Subcutaneous abdominal adipose tissue (tissue), 5 donors: ENCODE measurements around the gene CAPN2.
A peak's percentile ranks its signal among the peaks of the same experiment; 100 is the strongest.

Experiments used
- H3K27ac ChIP-seq: one replicate; pipeline ENCODE4 v1.7.0; 2013; ENCODE audit warnings: low read depth, mild to moderate bottlenecking, inconsistent platforms, low read length, moderate library complexity
- H3K27me3 ChIP-seq, 5 donors: one replicate each; pipeline ENCODE4 v1.7.0; 2013; ENCODE audit warnings: low read length in 5 of 5, inconsistent platforms in 1 of 5; ENCODE audit not compliant: control insufficient read depth in 5 of 5, insufficient read depth in 4 of 5
- H3K36me3 ChIP-seq, 5 donors: one replicate each; pipeline ENCODE4 v1.7.0; 2013; ENCODE audit warnings: low read length in 5 of 5; ENCODE audit not compliant: control insufficient read depth in 5 of 5, insufficient read depth in 5 of 5
- H3K4me1 ChIP-seq, 5 donors: one replicate each; pipeline ENCODE4 v1.7.0; 2013; ENCODE audit warnings: low read length in 5 of 5, mild to moderate bottlenecking in 3 of 5, moderate library complexity in 1 of 5; ENCODE audit not compliant: control insufficient read depth in 5 of 5, insufficient read depth in 5 of 5
- H3K4me3 ChIP-seq, 5 donors: one replicate each; pipeline ENCODE4 v1.7.0; 2013; ENCODE audit warnings: low read length in 5 of 5, low read depth in 1 of 5
- H3K9ac ChIP-seq, 5 donors: one replicate each; pipeline ENCODE4 v1.7.0; 2013; ENCODE audit warnings: low read length in 5 of 5, mild to moderate bottlenecking in 4 of 5, moderate library complexity in 3 of 5
- H3K9me3 ChIP-seq, 5 donors: one replicate each; pipeline ENCODE4 v1.7.0; 2013; ENCODE audit warnings: low read length in 5 of 5; ENCODE audit not compliant: control insufficient read depth in 5 of 5
- donor health status: healthy.
- donor health status: healthy.
- donor health status: healthy.
- donor health status: healthy.
- donor health status: healthy.

Gene CAPN2

DNA sequence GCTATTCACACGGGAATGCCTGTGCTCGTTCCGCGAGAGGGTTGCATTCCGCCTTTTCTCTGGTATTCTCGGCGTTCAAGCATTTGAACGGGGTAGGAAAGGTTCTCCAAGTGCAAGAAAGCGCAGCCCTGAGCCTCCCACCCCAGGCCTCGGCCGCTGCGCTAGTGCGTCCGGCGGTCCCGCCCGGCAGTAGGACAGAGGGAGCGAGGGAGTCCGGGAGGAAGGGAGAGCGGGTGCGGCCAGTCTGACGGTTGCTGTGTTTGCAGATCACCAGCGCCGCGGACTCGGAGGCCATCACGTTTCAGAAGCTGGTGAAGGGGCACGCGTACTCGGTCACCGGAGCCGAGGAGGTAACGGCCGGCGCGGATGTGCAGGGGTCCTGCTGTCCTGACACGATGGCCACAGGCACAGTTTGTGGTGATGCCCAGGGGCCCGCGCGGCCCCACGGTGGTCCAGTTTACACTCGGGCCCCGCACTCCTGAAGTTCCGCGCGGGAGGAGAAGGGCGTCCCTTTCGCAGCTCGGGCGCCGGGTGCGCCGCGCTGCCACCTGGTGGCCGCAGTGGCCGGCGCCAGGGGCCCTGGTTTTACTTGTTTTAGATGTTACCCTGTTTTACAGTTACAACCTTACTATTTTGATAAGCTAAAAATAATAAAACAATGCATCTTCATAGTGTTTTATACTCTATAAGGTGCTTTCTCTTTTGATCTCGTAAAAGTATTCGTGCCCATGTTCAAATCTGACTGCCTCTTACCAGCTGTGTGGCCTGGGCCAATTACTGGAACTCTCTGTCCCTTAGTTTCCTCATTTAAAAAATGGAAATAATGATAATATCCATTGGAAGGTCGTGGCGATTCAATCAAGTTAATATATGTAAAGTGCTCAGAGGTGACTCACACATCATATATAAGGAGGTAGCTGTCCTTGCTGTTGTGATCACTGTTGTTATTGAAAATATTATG lies 36.7 kb downstream of the CAPN2 start:
- Histone ChIP-seq H3K4me1 (peaks cover 6 to 44% (median 18%) of the 10 kb centered on the region in 5 donors), H3K27ac (peak overlapping the region; percentile 84), H3K4me3 (peak overlapping the region; percentile 43 to 74 (median 60)), H3K27me3 (no peaks in the 10 kb centered on the region), H3K9me3 (no peaks in the 10 kb centered on the region), H3K9ac (peak overlapping the region in 4 of 5 donors; percentile 30 to 71 (median 53)), H3K36me3 (peaks cover 3 to 82% (median 74%) of the 10 kb centered on the region in 5 donors)

DNA sequence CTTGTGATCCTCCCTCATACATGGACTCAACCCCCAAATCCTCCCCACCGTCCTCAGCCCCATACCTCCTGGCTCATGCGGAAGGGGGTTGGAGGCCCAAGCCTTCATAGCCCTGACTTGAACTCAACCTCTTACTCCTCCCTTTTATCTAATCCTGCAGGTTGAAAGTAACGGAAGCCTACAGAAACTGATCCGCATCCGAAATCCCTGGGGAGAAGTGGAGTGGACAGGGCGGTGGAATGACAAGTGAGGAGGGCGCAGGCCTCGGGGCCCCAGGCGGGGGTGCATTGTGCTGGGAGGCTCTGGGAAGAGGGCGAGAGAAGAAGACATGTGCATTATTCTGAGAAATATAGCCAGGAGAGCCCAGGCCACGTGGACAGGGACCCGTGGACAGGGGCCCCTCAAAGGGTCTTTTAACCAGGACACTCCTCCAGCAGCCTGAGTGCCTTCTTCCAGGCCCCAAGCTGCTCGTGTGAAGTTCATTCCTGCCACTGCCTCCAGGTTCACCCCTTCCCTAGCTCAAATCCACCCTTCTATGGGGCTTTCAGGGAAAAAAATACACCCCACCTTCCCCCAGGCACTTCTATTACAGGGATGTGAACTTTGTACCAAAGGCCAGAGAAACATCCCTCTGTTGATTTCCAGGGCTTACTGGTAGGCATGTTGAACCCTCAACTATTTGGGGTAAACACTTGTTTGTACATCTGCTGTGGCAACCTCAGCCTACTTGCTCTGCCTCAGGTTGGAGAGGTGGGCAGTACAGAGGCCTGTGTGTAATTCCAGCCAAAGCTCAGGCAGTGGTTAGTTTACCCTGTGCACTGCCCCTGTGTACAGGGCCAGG lies 38.6 kb downstream of the CAPN2 start:
- H3K27me3 ChIP-seq: no peaks in the 10 kb centered on the region

DNA sequence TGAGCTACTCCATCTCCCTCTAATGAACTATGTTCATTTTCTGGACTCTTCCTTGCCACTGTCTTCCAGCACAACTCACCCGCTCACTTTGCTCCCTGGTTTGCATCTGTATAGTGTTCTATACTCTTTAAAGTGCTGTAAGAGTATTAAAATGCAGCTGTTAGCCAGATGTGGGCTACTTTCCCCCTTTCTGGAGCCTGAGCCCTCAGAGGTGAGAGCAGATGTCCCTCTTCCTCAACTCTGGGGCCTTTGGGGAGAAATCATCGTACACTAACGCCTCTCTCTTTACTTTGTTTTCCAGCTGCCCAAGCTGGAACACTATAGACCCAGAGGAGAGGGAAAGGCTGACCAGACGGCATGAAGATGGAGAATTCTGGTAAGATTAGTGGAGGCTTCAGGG lies 39.4 kb downstream of the CAPN2 start:
- H3K36me3 ChIP-seq: peaks cover 3 to 84% (median 81%) of the 10 kb centered on the region in 5 donors
- H3K27me3 ChIP-seq: no peaks in the 10 kb centered on the region
- H3K27ac ChIP-seq: no peak overlapping the region

More for the DNA sequence above, 38.6 kb downstream of the CAPN2 start:
- Histone ChIP-seq H3K36me3 (peaks cover 3 to 83% (median 79%) of the 10 kb centered on the region in 5 donors), H3K27ac (no peak overlapping the region), H3K4me1 (peaks cover 6 to 31% (median 18%) of the 10 kb centered on the region in 5 donors), H3K9ac (no peak overlapping the region), H3K9me3 (no peaks in the 10 kb centered on the region), H3K4me3 (no peak overlapping the region)

DNA sequence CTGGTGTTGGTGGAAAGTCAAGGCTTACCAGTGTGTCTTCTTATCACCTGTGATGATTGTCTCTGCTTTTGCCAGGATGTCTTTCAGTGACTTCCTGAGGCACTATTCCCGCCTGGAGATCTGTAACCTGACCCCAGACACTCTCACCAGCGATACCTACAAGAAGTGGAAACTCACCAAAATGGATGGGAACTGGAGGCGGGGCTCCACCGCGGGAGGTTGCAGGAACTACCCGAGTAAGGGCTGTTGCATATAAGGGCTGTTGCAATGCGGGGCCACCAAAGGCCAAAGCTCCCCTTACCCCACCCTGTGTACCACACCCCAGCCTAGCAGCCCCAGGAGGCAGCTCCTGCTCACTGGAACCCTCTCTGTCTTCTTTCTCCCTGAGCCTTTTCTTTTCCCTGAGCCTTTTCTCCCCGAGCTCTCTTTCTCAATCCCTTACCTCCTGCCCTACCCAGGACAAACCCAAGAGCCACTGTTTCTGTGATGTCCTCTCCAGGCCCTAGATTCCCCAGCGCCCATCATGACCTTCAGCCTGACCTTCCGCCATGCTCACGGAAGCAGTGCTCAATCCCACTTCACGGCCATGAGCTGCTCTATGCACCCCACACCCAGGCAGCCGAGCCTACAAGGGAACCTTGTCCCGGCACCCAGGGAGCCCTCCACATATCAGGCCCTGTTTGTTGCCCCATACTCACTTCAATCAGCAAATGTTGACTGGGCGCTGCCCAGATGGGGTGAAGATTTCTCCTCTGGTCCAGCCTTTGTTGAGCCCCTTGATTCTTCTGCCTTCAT lies 40.6 kb downstream of the CAPN2 start:
- peaks cover 2 to 16% (median 12%) of the 10 kb centered on the region in 5 donors for H3K4me1 ChIP-seq
- no peak overlapping the region for H3K9ac ChIP-seq
- H3K27ac ChIP-seq: no peak overlapping the region

More for the DNA sequence above, 39.4 kb downstream of the CAPN2 start:
- Histone ChIP-seq H3K4me1 (peaks cover 6 to 28% (median 18%) of the 10 kb centered on the region in 5 donors), H3K9ac (no peak overlapping the region), H3K4me3 (no peak overlapping the region), H3K9me3 (no peaks in the 10 kb centered on the region)

DNA sequence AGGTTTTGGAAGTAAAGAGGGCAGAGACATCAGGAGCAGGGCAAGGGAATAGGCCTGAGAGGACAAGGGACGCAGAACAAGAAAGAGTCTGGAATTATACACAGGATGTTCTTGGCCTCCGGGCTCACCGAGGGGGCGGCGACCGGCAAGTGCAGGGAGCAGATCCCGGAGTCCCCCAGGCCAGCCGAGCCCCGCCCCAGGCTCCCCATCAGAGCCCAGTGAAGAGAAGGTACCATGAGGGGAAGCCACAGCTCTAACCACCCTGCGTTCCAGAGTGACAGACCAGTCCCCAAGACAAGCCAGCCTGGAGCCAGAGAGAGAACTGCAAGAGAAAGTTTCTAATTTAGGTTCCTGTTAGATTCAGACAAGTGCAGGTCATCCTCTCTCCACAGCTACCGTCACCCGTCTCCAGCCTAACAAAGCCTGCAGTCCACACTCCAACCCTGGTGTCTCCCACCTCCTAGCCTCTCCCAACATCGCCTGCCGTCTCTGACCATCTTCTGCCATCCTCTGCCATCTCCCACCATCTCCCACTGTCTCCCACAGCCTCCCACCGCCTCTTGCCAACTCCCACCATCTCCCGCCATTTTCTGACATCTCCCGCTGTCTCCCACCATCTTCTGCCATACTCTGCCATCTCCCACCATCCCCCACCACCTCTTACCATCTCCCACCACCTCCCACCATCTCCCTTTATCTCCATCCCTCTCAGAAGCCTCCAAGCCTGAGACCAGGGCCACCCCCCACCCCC lies 42.5 kb downstream of the CAPN2 start:
- H3K27ac ChIP-seq: no peak overlapping the region
- no peaks in the 10 kb centered on the region for H3K4me1 ChIP-seq
- H3K9ac ChIP-seq: no peak overlapping the region
- no peak overlapping the region for H3K4me3 ChIP-seq
- H3K9me3 ChIP-seq: no peaks in the 10 kb centered on the region
- no peaks in the 10 kb centered on the region for H3K27me3 ChIP-seq
- peaks cover 3 to 100% (median 97%) of the 10 kb centered on the region in 5 donors for H3K36me3 ChIP-seq

More for the DNA sequence above, 40.6 kb downstream of the CAPN2 start:
- H3K4me3 ChIP-seq: no peak overlapping the region
- H3K27me3 ChIP-seq: no peaks in the 10 kb centered on the region
- peaks cover 3 to 86% (median 82%) of the 10 kb centered on the region in 5 donors for H3K36me3 ChIP-seq
- no peaks in the 10 kb centered on the region for H3K9me3 ChIP-seq

DNA sequence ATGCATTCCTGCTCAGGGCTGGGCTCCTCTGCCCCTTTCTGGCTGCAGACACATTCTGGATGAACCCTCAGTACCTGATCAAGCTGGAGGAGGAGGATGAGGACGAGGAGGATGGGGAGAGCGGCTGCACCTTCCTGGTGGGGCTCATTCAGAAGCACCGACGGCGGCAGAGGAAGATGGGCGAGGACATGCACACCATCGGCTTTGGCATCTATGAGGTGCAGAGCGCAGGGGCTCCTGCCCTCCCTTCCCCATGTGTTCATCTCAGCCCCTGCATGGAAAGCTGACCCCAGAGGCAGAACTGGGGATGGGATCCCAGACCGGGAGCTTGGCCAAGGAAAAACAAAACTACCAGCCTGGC lies 43.1 kb downstream of the CAPN2 start:
- H3K9me3 ChIP-seq: no peaks in the 10 kb centered on the region
- H3K4me1 ChIP-seq: no peaks in the 10 kb centered on the region
- peaks cover 3 to 100% (median 97%) of the 10 kb centered on the region in 5 donors for H3K36me3 ChIP-seq
- no peak overlapping the region for H3K4me3 ChIP-seq
- no peaks in the 10 kb centered on the region for H3K27me3 ChIP-seq
- no peak overlapping the region for H3K27ac ChIP-seq
- no peak overlapping the region for H3K9ac ChIP-seq

DNA sequence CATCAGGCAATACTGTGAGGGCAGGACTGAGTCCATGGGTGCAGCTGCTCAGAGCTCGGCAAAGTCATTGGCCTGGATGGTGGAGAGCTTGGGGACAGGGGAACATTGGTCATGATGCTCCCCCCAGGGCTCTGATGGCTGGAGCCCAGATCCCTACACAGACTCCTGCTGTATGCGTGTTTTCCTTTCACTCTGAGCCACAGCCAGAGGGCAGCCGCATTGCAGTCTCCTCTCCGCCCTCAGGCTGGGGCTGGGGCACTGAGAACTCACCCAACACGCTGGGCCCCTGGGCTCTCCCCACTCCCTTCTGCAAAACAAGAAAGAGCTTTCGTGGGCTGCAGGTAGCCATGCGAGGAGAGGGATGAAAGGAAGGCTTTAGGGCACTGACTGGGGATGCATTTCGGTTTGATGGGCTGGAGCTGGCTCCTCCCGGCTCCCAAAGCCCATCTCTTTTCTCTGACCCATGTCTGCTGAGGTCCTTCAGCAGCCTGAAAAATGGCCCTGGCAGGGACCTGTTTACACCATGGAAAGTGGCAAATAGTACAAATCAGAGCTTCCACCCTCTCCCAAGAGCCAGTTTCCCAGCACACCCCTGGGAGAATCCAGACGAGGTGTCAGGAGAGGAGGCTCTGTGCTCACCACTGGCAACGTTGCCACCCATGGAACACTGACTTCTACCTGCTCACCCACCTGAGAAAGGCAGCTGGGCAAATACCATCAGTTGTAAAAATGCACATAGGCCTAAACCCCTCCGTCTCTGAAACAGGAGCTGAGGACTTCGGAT lies 43.8 kb downstream of the CAPN2 start:
- peaks cover 3 to 100% (median 97%) of the 10 kb centered on the region in 5 donors for H3K36me3 ChIP-seq
- H3K27ac ChIP-seq: no peak overlapping the region
- H3K27me3 ChIP-seq: no peaks in the 10 kb centered on the region
- no peak overlapping the region for H3K4me3 ChIP-seq
- H3K9me3 ChIP-seq: no peaks in the 10 kb centered on the region
- H3K4me1 ChIP-seq: no peaks in the 10 kb centered on the region
- no peak overlapping the region for H3K9ac ChIP-seq

DNA sequence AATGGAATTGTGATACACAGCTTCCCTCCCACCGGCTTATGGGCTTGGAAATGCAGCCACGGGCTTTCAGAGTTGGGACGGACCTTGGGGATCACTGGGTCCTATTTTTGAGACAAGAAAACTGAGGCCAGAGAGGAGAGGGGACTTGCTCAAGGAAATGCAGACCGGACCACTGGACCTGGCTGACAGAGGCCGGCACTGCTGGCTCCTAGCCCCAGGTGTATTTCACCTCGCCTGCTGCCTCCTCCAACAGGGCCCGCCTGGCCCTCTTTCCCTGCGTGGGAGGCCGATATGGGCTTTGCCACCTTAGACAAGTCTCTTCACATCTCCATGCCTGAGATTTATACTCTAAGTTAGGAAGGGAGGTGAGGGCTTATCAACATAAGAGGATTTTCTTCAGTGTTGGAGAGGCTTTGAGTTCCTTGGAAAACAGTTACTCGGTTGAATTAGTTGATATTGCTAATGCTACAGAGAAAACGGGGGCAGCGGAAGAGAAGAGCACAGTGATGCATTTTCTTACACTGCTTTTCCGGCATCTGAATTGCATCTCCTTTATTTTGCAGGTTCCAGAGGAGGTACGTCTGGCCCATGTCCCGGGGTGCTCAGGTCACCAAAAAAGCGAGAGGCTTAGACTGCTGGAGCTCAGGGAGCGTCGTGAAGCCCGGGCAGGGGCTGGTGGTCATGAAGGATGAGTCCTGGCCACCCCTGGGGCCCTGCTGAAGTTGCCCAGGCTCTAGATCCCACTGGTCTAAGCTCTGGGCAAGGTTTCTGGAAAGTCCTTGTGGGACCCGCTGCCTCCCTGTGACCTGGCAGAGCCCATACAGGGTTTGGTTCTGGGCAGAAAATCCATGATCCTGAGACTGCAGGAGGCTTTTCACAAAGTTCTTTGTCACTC lies 44.7 kb downstream of the CAPN2 start:
- Histone ChIP-seq H3K27me3 (no peaks in the 10 kb centered on the region), H3K36me3 (peaks cover 1 to 100% (median 97%) of the 10 kb centered on the region in 5 donors), H3K9me3 (no peaks in the 10 kb centered on the region), H3K27ac (no peak overlapping the region), H3K4me3 (no peak overlapping the region), H3K4me1 (no peaks in the 10 kb centered on the region), H3K9ac (no peak overlapping the region)
